Neural cell (in vitro differentiated cells): Measurements from ENCODE around the gene CLCN5. TPM values are rescaled to one million over a fixed set of nuclear protein-coding genes. Genes with fewer than 3 reads are reported as not detected.

Experiments
- H2AFZ ChIP-seq: fragments of 200-600, 300-800 bp; sonication (generic), shearing (Covaris generic); 2 replicates; pipeline ENCODE4 v1.6.0; 2014; ENCODE audit warnings: low read depth, mild to moderate bottlenecking, antibody characterized with exemption, low read length, moderate library complexity
- H3F3A ChIP-seq: fragments of 200-600 bp; shearing (Covaris generic); 2 replicates; pipeline ENCODE4 v1.6.1; 2016; ENCODE audit warnings: mild to moderate bottlenecking, moderate library complexity, mixed read lengths, antibody characterized with exemption, low read length; ENCODE audit not compliant: insufficient read depth, poor library complexity, severe bottlenecking
- H3K27ac ChIP-seq: fragments of 200-600, 300-800 bp; sonication (generic), shearing (Covaris generic); 2 replicates; pipeline ENCODE4 v1.5.1; 2014; ENCODE audit warnings: mild to moderate bottlenecking, low read length, moderate library complexity
- H3K27me3 ChIP-seq: fragments of 300-800, 200-600 bp; sonication (generic), shearing (Covaris generic); 2 replicates; pipeline ENCODE4 v1.6.0; 2014; ENCODE audit warnings: mild to moderate bottlenecking, low read depth, low read length, moderate library complexity; ENCODE audit not compliant: insufficient read depth
- H3K36me3 ChIP-seq: fragments of 300-800, 200-600 bp; sonication (generic), shearing (Covaris generic); 2 replicates; pipeline ENCODE4 v1.5.1; 2014; ENCODE audit warnings: mild to moderate bottlenecking, antibody characterized with exemption, low read length, moderate library complexity; ENCODE audit not compliant: insufficient read depth
- H3K4me2 ChIP-seq: fragments of 300-800, 200-600 bp; sonication (generic), shearing (Covaris generic); 2 replicates; pipeline ENCODE4 v1.6.0; 2014; ENCODE audit warnings: mild to moderate bottlenecking, low read length
- H3K4me3 ChIP-seq: fragments of 300-800, 200-600 bp; sonication (generic), shearing (Covaris generic); 2 replicates; pipeline ENCODE4 v1.5.1; 2014; ENCODE audit warnings: mild to moderate bottlenecking, low read length, moderate library complexity
- H3K79me2 ChIP-seq: fragments of 200-600 bp; shearing (Covaris generic); replicated peaks from 2 replicates; pipeline ENCODE4 v1.6.0; 2014; ENCODE audit warnings: mild to moderate bottlenecking, low read length, moderate library complexity; ENCODE audit not compliant: insufficient read depth
- H3K9ac ChIP-seq: fragments of 300-800, 200-600 bp; sonication (generic), shearing (Covaris generic); 2 replicates; pipeline ENCODE4 v1.6.1; 2016; ENCODE audit warnings: mild to moderate bottlenecking, low read length, mixed read lengths
- H3K9me2 ChIP-seq: fragments of 200-600 bp; shearing (Covaris generic); 2 replicates; pipeline ENCODE4 v1.6.1; 2016; ENCODE audit warnings: mild to moderate bottlenecking, low read length, mixed read lengths; ENCODE audit not compliant: insufficient read depth
- H3K9me3 ChIP-seq: fragments of 200-600, 300-800 bp; sonication (generic), shearing (Covaris generic); 2 replicates; pipeline ENCODE4 v1.6.1; 2016; ENCODE audit warnings: mild to moderate bottlenecking, mixed run types, low read length, moderate library complexity, mixed read lengths
- H4K20me1 ChIP-seq: fragments of 200-600 bp; shearing (Covaris generic); 2 replicates; pipeline ENCODE4 v1.6.1; 2016; ENCODE audit warnings: mild to moderate bottlenecking, mixed run types; ENCODE audit not compliant: insufficient read depth
- EP300 ChIP-seq: fragments of 450-650 bp; conservative IDR thresholded peaks from 2 replicates; pipeline ENCODE4 v1.6.1; 2014; ENCODE audit warnings: antibody characterized with exemption, mild to moderate bottlenecking, moderate library complexity; ENCODE audit not compliant: poor library complexity, severe bottlenecking
- EZH2 ChIP-seq: fragments of 200-600, 300-800 bp; shearing (Covaris generic), sonication (generic); IDR thresholded peaks from 2 replicates; pipeline ENCODE4 v1.6.1; 2014; ENCODE audit warnings: antibody characterized with exemption, low read length, borderline replicate concordance, mild to moderate bottlenecking; ENCODE audit not compliant: insufficient read depth, poor library complexity, severe bottlenecking
- MXI1 ChIP-seq: fragments of 450-650 bp; conservative IDR thresholded peaks from 2 replicates; pipeline ENCODE4 v1.6.1; 2014; ENCODE audit warnings: antibody characterized with exemption, mild to moderate bottlenecking; ENCODE audit not compliant: poor library complexity, severe bottlenecking
- POLR2AphosphoS5 ChIP-seq: IDR thresholded peaks from 2 replicates; pipeline ENCODE4 v1.6.1; 2012
- RAD21 ChIP-seq: fragments of 450-650 bp; conservative IDR thresholded peaks from 2 replicates; pipeline ENCODE4 v1.6.1; 2014; ENCODE audit warnings: antibody characterized with exemption, mild to moderate bottlenecking, moderate library complexity
- SMC3 ChIP-seq: fragments of 450-650 bp; conservative IDR thresholded peaks from 2 replicates; pipeline ENCODE4 v1.6.1; 2014; ENCODE audit warnings: antibody characterized with exemption, mild to moderate bottlenecking, moderate library complexity; ENCODE audit not compliant: poor library complexity
- TAF1 ChIP-seq: IDR thresholded peaks from 2 replicates; pipeline ENCODE4 v1.6.1; 2012; ENCODE audit warnings: low read depth
- polyA plus RNA-seq: library from polyadenylated mRNA; depleted of rRNA; stranded (reverse); fragments of >200 nt; gene quantifications from 2 replicates; pipeline ENCODE4 v1.2.3, GENCODE V29; 2014
- TF ChIP-seq, protein P1 (sequence below): fragments of 450-650 bp; IDR thresholded peaks from 2 replicates; pipeline ENCODE4 v1.5.1; 2014; ENCODE audit warnings: antibody characterized with exemption, mild to moderate bottlenecking, moderate library complexity; ENCODE audit not compliant: poor library complexity, severe bottlenecking
- TF ChIP-seq, protein P2 (sequence below): IDR thresholded peaks from 2 replicates; pipeline ENCODE4 v1.6.1; 2012; ENCODE audit warnings: borderline replicate concordance

CLCN5 gene
- polyA plus RNA-seq, 1 donor from 2014 or later, result 13.1 TPM

DNA sequence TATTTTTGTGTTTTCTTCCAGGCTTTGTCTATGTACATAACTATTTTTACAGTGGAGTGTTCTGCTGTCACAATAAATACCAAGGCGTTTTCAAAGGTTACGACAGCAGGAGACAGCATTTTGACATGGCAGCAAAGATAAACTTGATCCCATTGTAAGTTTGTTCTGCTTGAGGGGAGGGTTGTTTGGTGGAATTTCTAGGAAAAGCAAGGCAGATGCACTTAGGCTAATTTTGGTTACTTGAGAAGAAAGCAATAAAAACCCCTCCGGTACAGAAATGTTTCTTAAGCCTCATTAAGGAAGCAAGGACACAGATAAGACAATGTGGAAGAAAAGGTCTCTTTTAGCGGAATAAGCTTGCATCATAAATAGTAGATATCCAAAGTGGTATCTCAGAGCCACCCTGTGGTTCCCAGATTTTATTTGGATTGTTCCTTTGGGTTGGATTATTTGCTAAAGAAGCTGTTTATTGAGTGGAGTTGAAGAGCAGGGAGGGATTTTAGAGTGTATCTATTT lies 54.3 kb downstream of the CLCN5 start:
- H3K27me3 ChIP-seq, result no peaks in the 10 kb centered on the region
- no peaks in the 10 kb centered on the region for H4K20me1 ChIP-seq
- TF ChIP-seq SMC3 (no peak), EP300 (no peak), RAD21 (no peak), POLR2AphosphoS5 (no peak), EZH2 (no peak), TAF1 (no peak), MXI1 (no peak)
- TF ChIP-seq, protein P1, sequence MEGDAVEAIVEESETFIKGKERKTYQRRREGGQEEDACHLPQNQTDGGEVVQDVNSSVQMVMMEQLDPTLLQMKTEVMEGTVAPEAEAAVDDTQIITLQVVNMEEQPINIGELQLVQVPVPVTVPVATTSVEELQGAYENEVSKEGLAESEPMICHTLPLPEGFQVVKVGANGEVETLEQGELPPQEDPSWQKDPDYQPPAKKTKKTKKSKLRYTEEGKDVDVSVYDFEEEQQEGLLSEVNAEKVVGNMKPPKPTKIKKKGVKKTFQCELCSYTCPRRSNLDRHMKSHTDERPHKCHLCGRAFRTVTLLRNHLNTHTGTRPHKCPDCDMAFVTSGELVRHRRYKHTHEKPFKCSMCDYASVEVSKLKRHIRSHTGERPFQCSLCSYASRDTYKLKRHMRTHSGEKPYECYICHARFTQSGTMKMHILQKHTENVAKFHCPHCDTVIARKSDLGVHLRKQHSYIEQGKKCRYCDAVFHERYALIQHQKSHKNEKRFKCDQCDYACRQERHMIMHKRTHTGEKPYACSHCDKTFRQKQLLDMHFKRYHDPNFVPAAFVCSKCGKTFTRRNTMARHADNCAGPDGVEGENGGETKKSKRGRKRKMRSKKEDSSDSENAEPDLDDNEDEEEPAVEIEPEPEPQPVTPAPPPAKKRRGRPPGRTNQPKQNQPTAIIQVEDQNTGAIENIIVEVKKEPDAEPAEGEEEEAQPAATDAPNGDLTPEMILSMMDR, result no peak
- TF ChIP-seq, protein P2, sequence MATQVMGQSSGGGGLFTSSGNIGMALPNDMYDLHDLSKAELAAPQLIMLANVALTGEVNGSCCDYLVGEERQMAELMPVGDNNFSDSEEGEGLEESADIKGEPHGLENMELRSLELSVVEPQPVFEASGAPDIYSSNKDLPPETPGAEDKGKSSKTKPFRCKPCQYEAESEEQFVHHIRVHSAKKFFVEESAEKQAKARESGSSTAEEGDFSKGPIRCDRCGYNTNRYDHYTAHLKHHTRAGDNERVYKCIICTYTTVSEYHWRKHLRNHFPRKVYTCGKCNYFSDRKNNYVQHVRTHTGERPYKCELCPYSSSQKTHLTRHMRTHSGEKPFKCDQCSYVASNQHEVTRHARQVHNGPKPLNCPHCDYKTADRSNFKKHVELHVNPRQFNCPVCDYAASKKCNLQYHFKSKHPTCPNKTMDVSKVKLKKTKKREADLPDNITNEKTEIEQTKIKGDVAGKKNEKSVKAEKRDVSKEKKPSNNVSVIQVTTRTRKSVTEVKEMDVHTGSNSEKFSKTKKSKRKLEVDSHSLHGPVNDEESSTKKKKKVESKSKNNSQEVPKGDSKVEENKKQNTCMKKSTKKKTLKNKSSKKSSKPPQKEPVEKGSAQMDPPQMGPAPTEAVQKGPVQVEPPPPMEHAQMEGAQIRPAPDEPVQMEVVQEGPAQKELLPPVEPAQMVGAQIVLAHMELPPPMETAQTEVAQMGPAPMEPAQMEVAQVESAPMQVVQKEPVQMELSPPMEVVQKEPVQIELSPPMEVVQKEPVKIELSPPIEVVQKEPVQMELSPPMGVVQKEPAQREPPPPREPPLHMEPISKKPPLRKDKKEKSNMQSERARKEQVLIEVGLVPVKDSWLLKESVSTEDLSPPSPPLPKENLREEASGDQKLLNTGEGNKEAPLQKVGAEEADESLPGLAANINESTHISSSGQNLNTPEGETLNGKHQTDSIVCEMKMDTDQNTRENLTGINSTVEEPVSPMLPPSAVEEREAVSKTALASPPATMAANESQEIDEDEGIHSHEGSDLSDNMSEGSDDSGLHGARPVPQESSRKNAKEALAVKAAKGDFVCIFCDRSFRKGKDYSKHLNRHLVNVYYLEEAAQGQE, result no peak
- no peaks in the 10 kb centered on the region for H3K36me3 ChIP-seq
- no peaks in the 10 kb centered on the region for H3F3A ChIP-seq
- no peak overlapping the region for H3K4me3 ChIP-seq
- no peak overlapping the region for H2AFZ ChIP-seq
- H3K4me2 ChIP-seq, result no peak overlapping the region
- H3K79me2 ChIP-seq, result no peaks in the 10 kb centered on the region
- H3K9me3 ChIP-seq, result no peaks in the 10 kb centered on the region
- no peak overlapping the region for H3K9ac ChIP-seq
- H3K9me2 ChIP-seq, result no peaks in the 10 kb centered on the region
- no peak overlapping the region for H3K27ac ChIP-seq

DNA sequence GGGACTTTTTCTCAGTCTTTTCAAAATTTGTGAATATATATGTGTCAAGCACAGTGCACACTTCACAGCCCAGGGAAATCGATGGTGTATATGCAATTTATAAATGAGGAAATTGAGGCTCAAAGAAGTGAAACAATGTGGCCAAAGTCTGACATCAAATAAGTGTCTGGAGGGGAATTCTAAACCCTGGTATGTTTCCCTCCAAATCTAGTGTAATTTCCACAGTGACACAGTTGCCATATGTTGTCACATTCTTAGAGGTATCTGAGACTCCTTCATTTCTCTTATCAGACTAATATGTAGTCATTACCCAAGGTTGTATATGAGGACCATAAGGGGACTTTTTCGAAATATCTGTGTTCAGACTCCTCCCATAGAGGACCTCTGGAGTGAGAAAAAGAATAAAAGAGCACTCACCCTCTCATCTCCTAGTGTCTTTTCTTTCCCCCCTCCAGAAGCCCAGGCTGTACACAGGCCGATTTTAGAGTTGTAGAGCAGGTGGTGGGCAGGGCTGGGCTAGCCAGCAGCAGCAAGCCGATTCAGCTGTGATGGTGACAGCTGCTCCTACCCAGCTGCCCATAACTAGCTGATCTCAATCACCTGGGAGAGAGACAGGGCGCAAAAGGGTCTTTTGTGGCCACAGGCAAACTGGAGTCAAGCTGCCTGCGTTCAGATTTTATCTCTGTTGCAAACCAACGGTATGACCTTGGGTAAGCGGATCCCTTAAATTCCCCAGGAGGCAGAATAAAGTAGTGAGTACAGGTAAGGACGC lies 55.1 kb downstream of the CLCN5 start:
- H3K9me2 ChIP-seq, result no peaks in the 10 kb centered on the region
- no peak overlapping the region for H2AFZ ChIP-seq
- H3K27ac ChIP-seq, result no peak overlapping the region
- no peak overlapping the region for H3K4me3 ChIP-seq
- no peaks in the 10 kb centered on the region for H3K79me2 ChIP-seq
- TF ChIP-seq, protein P1, result no peak
- TF ChIP-seq MXI1, result no peak
- TF ChIP-seq POLR2AphosphoS5, result no peak
- TF ChIP-seq EP300, result no peak
- no peak for TF ChIP-seq EZH2
- TF ChIP-seq, protein P2, result no peak
- TF ChIP-seq RAD21, result no peak
- TF ChIP-seq SMC3, result no peak
- no peak for TF ChIP-seq TAF1
- no peak overlapping the region for H3K4me2 ChIP-seq
- no peaks in the 10 kb centered on the region for H3F3A ChIP-seq
- H3K36me3 ChIP-seq, result no peaks in the 10 kb centered on the region
- H3K9me3 ChIP-seq, result no peaks in the 10 kb centered on the region
- no peak overlapping the region for H3K9ac ChIP-seq
- H3K27me3 ChIP-seq, result no peaks in the 10 kb centered on the region
- no peaks in the 10 kb centered on the region for H4K20me1 ChIP-seq
